ENCODE data around the gene SMARCA4. TPM values are rescaled to one million over a fixed set of nuclear protein-coding genes. Genes with fewer than 3 reads are reported as not detected.

The SMARCA4 gene
- total and polyA plus RNA-seq, 11 donors = 34.1 to 70.9 (median 48.6) TPM

- DNase-seq = no peak
- intact Hi-C loops (cut with DNase I) = loop anchor here in 1 of 10 donors (5.0 kb wide), 1 partner anchor 46 kb away; no protein-coding TSS in a partner anchor
- no peak for ATAC-seq
- Histone ChIP-seq H3K36me3 (peaks cover 0 to 49% (median 37%) of the 10 kb centered on the region in 9 donors), H3K9me3 (no peaks in the 10 kb centered on the region), H3K27ac (no peak overlapping the region), H3K27me3 (no peaks in the 10 kb centered on the region), H3K4me3 (no peak overlapping the region), H3K4me1 (peaks cover 0 to 12% (median 0%) of the 10 kb centered on the region in 12 donors)
- WGBS, 4 donors = 90 to 94% (median 92%) methylated on average over 6 of the region's 6 CpGs
- no peak for TF ChIP-seq POLR2A (IDR thresholded peaks at IDR 0.05)
- TF ChIP-seq CTCF (IDR thresholded peaks at IDR 0.05) = no peak
Observed at GRCh38 chr19:10983026-10983425, 22.2 kb downstream of the SMARCA4 start.

- intact Hi-C loops (cut with DNase I) = loop anchor here in 1 of 10 donors (5.0 kb wide), 1 partner anchor 47 kb away; no protein-coding TSS in a partner anchor
- TF ChIP-seq POLR2A (IDR thresholded peaks at IDR 0.05) (no peak), CTCF (IDR thresholded peaks at IDR 0.05) (no peak)
- H3K27ac ChIP-seq = no peak overlapping the region
- H3K27me3 ChIP-seq = no peaks in the 10 kb centered on the region
- WGBS, 4 donors = 91 to 97% (median 93%) methylated on average over 10 to 21 of the region's 21 CpGs
- H3K36me3 ChIP-seq = peaks cover 0 to 61% (median 49%) of the 10 kb centered on the region in 9 donors
- H3K4me1 ChIP-seq = peaks cover 0 to 12% (median 0%) of the 10 kb centered on the region in 12 donors
- peak in 2 of 4 donors; percentile 18 to 27 for ATAC-seq
- H3K9me3 ChIP-seq = no peaks in the 10 kb centered on the region
- H3K4me3 ChIP-seq = no peak overlapping the region
- peak in 1 of 5 donors; percentile 34 for DNase-seq
Observed at GRCh38 chr19:10984166-10984735, 23.4 kb downstream of the SMARCA4 start.

- no peaks in the 10 kb centered on the region for H3K27me3 ChIP-seq
- peaks cover 3 to 74% (median 62%) of the 10 kb centered on the region in 9 donors for H3K36me3 ChIP-seq
- peaks cover 0 to 2% (median 0%) of the 10 kb centered on the region in 12 donors for H3K4me1 ChIP-seq
- ATAC-seq = no peak
- no peaks in the 10 kb centered on the region for H3K9me3 ChIP-seq
- H3K27ac ChIP-seq = no peak overlapping the region
- intact Hi-C loops (cut with DNase I) = no loop called here
- no peak overlapping the region for H3K4me3 ChIP-seq
- 82 to 91% (median 89%) methylated on average over 4 to 10 of the region's 10 CpGs for WGBS, 4 donors
- no peak for DNase-seq
- TF ChIP-seq CTCF (IDR thresholded peaks at IDR 0.05) (no peak), POLR2A (IDR thresholded peaks at IDR 0.05) (no peak)
Observed at GRCh38 chr19:10985502-10985901, 24.7 kb downstream of the SMARCA4 start.

- intact Hi-C loops (cut with DNase I) = no loop called here
- ATAC-seq = no peak
- peak in 1 of 5 donors; percentile 43 for DNase-seq
- Histone ChIP-seq H3K4me1 (no peaks in the 10 kb centered on the region), H3K27me3 (no peaks in the 10 kb centered on the region), H3K27ac (no peak overlapping the region), H3K36me3 (peaks cover 3 to 79% (median 72%) of the 10 kb centered on the region in 9 donors), H3K4me3 (no peak overlapping the region), H3K9me3 (no peaks in the 10 kb centered on the region)
- TF ChIP-seq CTCF (IDR thresholded peaks at IDR 0.05) (no peak), POLR2A (IDR thresholded peaks at IDR 0.05) (no peak)
- 93 to 96% (median 94%) methylated on average over 18 to 32 of the region's 32 CpGs for WGBS, 4 donors
Observed at GRCh38 chr19:10986301-10987127, 25.7 kb downstream of the SMARCA4 start.
